ENCODE data around the gene MTUS2. TPM values are rescaled to one million over a fixed set of nuclear protein-coding genes. Genes with fewer than 3 reads are reported as not detected.

Gene MTUS2
- total RNA-seq, 1 experiment from 2014 or later = not detected

DNA sequence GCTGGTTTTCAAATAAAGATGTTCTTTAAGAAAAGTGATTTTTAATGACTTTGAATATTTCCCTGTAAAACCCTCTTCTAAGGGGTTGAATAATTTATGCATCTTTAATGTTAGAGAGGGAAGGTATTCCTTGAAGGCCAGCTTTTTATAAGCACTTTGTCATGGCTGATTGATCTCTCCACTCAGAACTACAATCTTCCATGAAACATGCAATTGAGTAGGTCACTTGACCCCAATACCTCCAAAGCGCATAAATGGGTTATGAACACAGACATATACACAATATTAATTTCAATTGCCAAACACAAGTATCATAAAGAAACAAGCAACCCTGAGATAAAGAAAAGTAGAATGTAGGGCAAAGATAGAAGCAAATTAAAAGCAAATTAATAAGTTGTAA lies 359.9 kb downstream of the MTUS2 start:
- Histone ChIP-seq H3K4me3 (ENCODE audit: low read length) (no peak overlapping the region), H3K9ac (ENCODE audit: low read length) (no peak overlapping the region), H3K27ac (ENCODE audit: low read length) (no peak overlapping the region), H4K20me1 (ENCODE audit: low read length) (no peaks in the 10 kb centered on the region), H3F3A (ENCODE audit: low read length, unreplicated experiment) (no peaks in the 10 kb centered on the region), H3K9me2 (replicated peaks; ENCODE audit: low read length) (no peaks in the 10 kb centered on the region), H3K9me3 (ENCODE audit: low read length) (no peaks in the 10 kb centered on the region), H3K4me1 (ENCODE audit: insufficient read depth, low read length) (no peaks in the 10 kb centered on the region), H3K79me2 (ENCODE audit: low read length) (no peaks in the 10 kb centered on the region), H2AFZ (ENCODE audit: low read length) (no peak overlapping the region), H3K27me3 (ENCODE audit: low read length) (no peaks in the 10 kb centered on the region), H3K4me2 (ENCODE audit: low read length) (no peak overlapping the region), H3K36me3 (ENCODE audit: low read depth, low read length) (no peaks in the 10 kb centered on the region)
- no peak for DNase-seq
- intact Hi-C loops (cut with micrococcal nuclease) = no loop called here
- ChIA-PET POLR2A (ENCODE audit: unreplicated experiment) (no interaction called here), CTCF (no interaction called here)
- TF ChIP-seq EZH2 (IDR thresholded peaks at IDR 0.05; ENCODE audit: low read length, unreplicated experiment) = no peak
- TF ChIP-seq, protein P1, sequence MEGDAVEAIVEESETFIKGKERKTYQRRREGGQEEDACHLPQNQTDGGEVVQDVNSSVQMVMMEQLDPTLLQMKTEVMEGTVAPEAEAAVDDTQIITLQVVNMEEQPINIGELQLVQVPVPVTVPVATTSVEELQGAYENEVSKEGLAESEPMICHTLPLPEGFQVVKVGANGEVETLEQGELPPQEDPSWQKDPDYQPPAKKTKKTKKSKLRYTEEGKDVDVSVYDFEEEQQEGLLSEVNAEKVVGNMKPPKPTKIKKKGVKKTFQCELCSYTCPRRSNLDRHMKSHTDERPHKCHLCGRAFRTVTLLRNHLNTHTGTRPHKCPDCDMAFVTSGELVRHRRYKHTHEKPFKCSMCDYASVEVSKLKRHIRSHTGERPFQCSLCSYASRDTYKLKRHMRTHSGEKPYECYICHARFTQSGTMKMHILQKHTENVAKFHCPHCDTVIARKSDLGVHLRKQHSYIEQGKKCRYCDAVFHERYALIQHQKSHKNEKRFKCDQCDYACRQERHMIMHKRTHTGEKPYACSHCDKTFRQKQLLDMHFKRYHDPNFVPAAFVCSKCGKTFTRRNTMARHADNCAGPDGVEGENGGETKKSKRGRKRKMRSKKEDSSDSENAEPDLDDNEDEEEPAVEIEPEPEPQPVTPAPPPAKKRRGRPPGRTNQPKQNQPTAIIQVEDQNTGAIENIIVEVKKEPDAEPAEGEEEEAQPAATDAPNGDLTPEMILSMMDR (conservative IDR thresholded peaks at IDR 0.05; ENCODE audit: low read depth, low read length) = no peak
- TF ChIP-seq EZH2phosphoT487 (IDR thresholded peaks at IDR 0.05; ENCODE audit: borderline replicate concordance, low read length) = no peak
- no peak for ATAC-seq
- BruUV-seq (replicated peaks) = no TSS peak

DNA sequence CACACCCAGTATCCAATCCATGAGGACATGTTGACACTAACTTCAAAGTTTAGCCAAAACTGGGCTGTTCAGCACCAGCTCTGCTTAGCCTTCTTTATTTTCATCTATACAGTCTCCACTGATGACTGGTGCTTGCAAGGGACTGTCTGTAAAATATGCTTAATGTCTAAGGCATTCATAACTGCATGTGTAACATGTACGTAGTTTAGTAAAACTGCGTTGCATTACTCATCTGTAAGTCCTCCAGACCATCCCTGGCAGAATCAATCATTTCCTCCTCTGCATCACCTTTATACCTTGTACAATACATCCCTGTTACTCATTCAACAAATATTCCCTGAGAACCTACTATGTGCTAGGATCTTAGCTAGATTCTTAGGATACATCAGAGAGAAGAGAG lies 362.1 kb downstream of the MTUS2 start:
- no peak overlapping the region for H3K9ac ChIP-seq (ENCODE audit: low read length)
- intact Hi-C loops (cut with micrococcal nuclease) = no loop called here
- BruUV-seq (replicated peaks) = no TSS peak
- H3K27me3 ChIP-seq (ENCODE audit: low read length) = no peaks in the 10 kb centered on the region
- ChIA-PET POLR2A (ENCODE audit: unreplicated experiment) (no interaction called here), CTCF (no interaction called here)
- no peaks in the 10 kb centered on the region for H3K9me2 ChIP-seq (replicated peaks; ENCODE audit: low read length)
- DNase-seq (no peak), ATAC-seq (no peak)
- H3K4me2 ChIP-seq (ENCODE audit: low read length) = no peak overlapping the region
- H2AFZ ChIP-seq (ENCODE audit: low read length) = no peak overlapping the region
- no peaks in the 10 kb centered on the region for H3K36me3 ChIP-seq (ENCODE audit: low read depth, low read length)
- no peaks in the 10 kb centered on the region for H3F3A ChIP-seq (ENCODE audit: low read length, unreplicated experiment)
- no peaks in the 10 kb centered on the region for H3K4me1 ChIP-seq (ENCODE audit: insufficient read depth, low read length)
- no peaks in the 10 kb centered on the region for H3K9me3 ChIP-seq (ENCODE audit: low read length)
- no peak overlapping the region for H3K4me3 ChIP-seq (ENCODE audit: low read length)
- H3K79me2 ChIP-seq (ENCODE audit: low read length) = no peaks in the 10 kb centered on the region
- TF ChIP-seq EZH2 (IDR thresholded peaks at IDR 0.05; ENCODE audit: low read length, unreplicated experiment) = no peak
- TF ChIP-seq, protein P1 (conservative IDR thresholded peaks at IDR 0.05; ENCODE audit: low read depth, low read length) = no peak
- TF ChIP-seq EZH2phosphoT487 (IDR thresholded peaks at IDR 0.05; ENCODE audit: borderline replicate concordance, low read length) = no peak
- H4K20me1 ChIP-seq (ENCODE audit: low read length) = no peaks in the 10 kb centered on the region
- no peak overlapping the region for H3K27ac ChIP-seq (ENCODE audit: low read length)

DNA sequence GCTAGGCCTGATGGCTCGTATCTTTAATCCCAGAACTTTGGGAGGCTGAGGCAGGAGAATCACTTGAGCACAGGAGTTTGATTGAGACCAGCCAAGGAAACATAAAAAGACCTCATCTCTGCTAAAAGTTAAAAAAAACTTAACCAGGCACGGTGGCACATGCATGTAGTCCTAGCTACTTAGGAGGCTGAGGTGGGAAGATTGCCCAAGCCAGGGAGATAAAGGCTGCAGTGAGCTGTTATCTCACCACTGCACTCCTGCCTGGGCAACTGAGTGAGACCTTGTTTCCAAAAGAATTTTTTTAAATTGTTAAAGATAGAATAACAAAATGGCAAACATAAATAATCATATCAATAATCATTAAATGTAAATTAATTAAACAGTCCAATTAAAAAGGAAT lies 365.8 kb downstream of the MTUS2 start:
- POLR2A ChIA-PET (ENCODE audit: unreplicated experiment) = no interaction called here

More for the DNA sequence above, 365.8 kb downstream of the MTUS2 start:
- no peaks in the 10 kb centered on the region for H3K36me3 ChIP-seq (ENCODE audit: low read depth, low read length)
- DNase-seq (no peak), ATAC-seq (no peak)
- no TSS peak for BruUV-seq (replicated peaks)
- no peaks in the 10 kb centered on the region for H3K9me2 ChIP-seq (replicated peaks; ENCODE audit: low read length)
- H3K27ac ChIP-seq (ENCODE audit: low read length) = no peak overlapping the region
- TF ChIP-seq, protein P1 (conservative IDR thresholded peaks at IDR 0.05; ENCODE audit: low read depth, low read length) = no peak
- no peak for TF ChIP-seq EZH2phosphoT487 (IDR thresholded peaks at IDR 0.05; ENCODE audit: borderline replicate concordance, low read length)
- TF ChIP-seq EZH2 (IDR thresholded peaks at IDR 0.05; ENCODE audit: low read length, unreplicated experiment) = no peak
- H3F3A ChIP-seq (ENCODE audit: low read length, unreplicated experiment) = no peaks in the 10 kb centered on the region
- no peak overlapping the region for H2AFZ ChIP-seq (ENCODE audit: low read length)
- H3K79me2 ChIP-seq (ENCODE audit: low read length) = no peaks in the 10 kb centered on the region
- CTCF ChIA-PET = no interaction called here
- H3K4me1 ChIP-seq (ENCODE audit: insufficient read depth, low read length) = no peaks in the 10 kb centered on the region
- H3K4me3 ChIP-seq (ENCODE audit: low read length) = no peak overlapping the region
- no peak overlapping the region for H3K4me2 ChIP-seq (ENCODE audit: low read length)
- H3K27me3 ChIP-seq (ENCODE audit: low read length) = no peaks in the 10 kb centered on the region
- H3K9ac ChIP-seq (ENCODE audit: low read length) = no peak overlapping the region
- H4K20me1 ChIP-seq (ENCODE audit: low read length) = no peaks in the 10 kb centered on the region
- H3K9me3 ChIP-seq (ENCODE audit: low read length) = no peaks in the 10 kb centered on the region
- intact Hi-C loops (cut with micrococcal nuclease) = no loop called here
